ENCODE results near the gene MT3. TPM values are rescaled to one million over a fixed set of nuclear protein-coding genes. Genes with fewer than 3 reads are reported as not detected.

MT3 gene
- total and polyA plus RNA-seq, 9 of the 15 experiments (the other 6 are each of a cell fraction or from before 2014, with no cell fraction given) = not detected

GRCh38 chr16:56608043-56608875 is 18.9 kb downstream of the MT3 start, which contains the start of gene MT2A (continued):
- TF ChIP-seq MGA (IDR thresholded peaks at IDR 0.05) (peak; percentile 41; the same call in 1 of the 2 replicates), SREBF1 (IDR thresholded peaks at IDR 0.05; ENCODE audit: borderline replicate concordance, low read depth, low read length) (no peak), SMARCA4 (IDR thresholded peaks at IDR 0.05) (no peak), BCL6 (CRISPR knock-in tag; IDR thresholded peaks at IDR 0.05) (no peak), SLC30A9 (CRISPR knock-in tag; IDR thresholded peaks at IDR 0.05) (no peak), ELF1 (tag; IDR thresholded peaks at IDR 0.05) (no peak), CHCHD3 (CRISPR knock-in tag; IDR thresholded peaks at IDR 0.05) (no peak), SMARCC2 (IDR thresholded peaks at IDR 0.05; ENCODE audit: low read depth) (no peak; the same call in 1 of the 2 replicates), EZH2 (IDR thresholded peaks at IDR 0.05; ENCODE audit: borderline replicate concordance, low read depth, low read length) (no peak), ARID4B (CRISPR knock-in tag; IDR thresholded peaks at IDR 0.05) (no peak), CBX5 (IDR thresholded peaks at IDR 0.05; ENCODE audit: borderline replicate concordance, low read depth) (no peak), ZNF384 (IDR thresholded peaks at IDR 0.05; ENCODE audit: low read depth, low read length) (no peak), FUS (optimal IDR thresholded peaks at IDR 0.05; ENCODE audit: low read depth, low read length) (no peak)
